Activated CD4-positive, alpha-beta T cell treated with anti-CD3 and anti-CD28 coated beads for 1 hour (primary cell): ENCODE measurements around the gene EOMES.
"Not testable (repeated sequence)": the region's sequence is repeated elsewhere in the genome, so short reads cannot be mapped to it uniquely, and the experiment has no call there.

Experiments
- DNase-seq: peaks from one replicate; pipeline ENCODE4 v3.0.0-alpha.2; 2020

Gene EOMES

GRCh38 chr3:27721717-27722564, at the start of gene EOMES:
TSS of gene EOMES (minus strand) at chr3:27722323. CDS start at chr3:27722294, 29 bp downstream.
- DNase-seq, result peak; percentile 42

GRCh38 chr3:27770384-27770783, 48.3 kb upstream of the EOMES start:
- DNase-seq, result not testable (repeated sequence)

GRCh38 chr3:27767000-27767399, 44.9 kb upstream of the EOMES start:
- DNase-seq, result no peak

GRCh38 chr3:27758083-27758482, 36.0 kb upstream of the EOMES start:
- no peak for DNase-seq

GRCh38 chr3:27756877-27757276, 34.8 kb upstream of the EOMES start:
- DNase-seq, result no peak

- no peak for DNase-seq
Observed at GRCh38 chr3:27752926-27753325, 30.8 kb upstream of the EOMES start.

GRCh38 chr3:27749643-27750042, 27.5 kb upstream of the EOMES start:
- DNase-seq, result no peak

- DNase-seq, result no peak
Observed at GRCh38 chr3:27746838-27747237, 24.7 kb upstream of the EOMES start.

- no peak for DNase-seq
Observed at GRCh38 chr3:27740854-27741253, 18.7 kb upstream of the EOMES start.

- DNase-seq, result no peak
Observed at GRCh38 chr3:27737091-27737490, 15.0 kb upstream of the EOMES start.

- no peak for DNase-seq
Observed at GRCh38 chr3:27730774-27731659, 8.9 kb upstream of the EOMES start.

GRCh38 chr3:27729748-27730611, 7.9 kb upstream of the EOMES start:
- DNase-seq, result no peak

GRCh38 chr3:27729325-27729724, 7.2 kb upstream of the EOMES start:
- no peak for DNase-seq

- DNase-seq, result no peak
Observed at GRCh38 chr3:27728195-27729087, 6.3 kb upstream of the EOMES start.

GRCh38 chr3:27726240-27726639, 4.1 kb upstream of the EOMES start:
- no peak for DNase-seq

GRCh38 chr3:27724459-27725197, 2.5 kb upstream of the EOMES start:
- DNase-seq, result no peak

- no peak for DNase-seq
Observed at GRCh38 chr3:27723815-27724458, 1.8 kb upstream of the EOMES start.

- no peak for DNase-seq
Observed at GRCh38 chr3:27723456-27723814, 1.3 kb upstream of the EOMES start.

GRCh38 chr3:27723001-27723445, 900 bp upstream of the EOMES start:
- DNase-seq, result no peak

GRCh38 chr3:27720899-27721716, 1.0 kb downstream of the EOMES start:
- no peak for DNase-seq
